Uterus (tissue), 2 donors: ENCODE results near the gene ZNF689.

Experiments
- POLR2A ChIP-seq, 2 donors: fragments of 450-650 bp; IDR thresholded peaks; one replicate each; pipeline ENCODE4 v1.6.1; 2016; ENCODE audit warnings: antibody characterized with exemption in 2 of 2, mild to moderate bottlenecking in 1 of 2, moderate library complexity in 1 of 2
- TF ChIP-seq, protein P1 (sequence below), 4 experiments: fragments of 200-600 bp in 2 of 4; fragments of 450-650 bp in 2 of 4; sonication (generic) in 2 of 4; IDR thresholded peaks; one replicate each; pipeline ENCODE4 v1.5.1; 2016 to 2019; ENCODE audit warnings: antibody characterized with exemption in 4 of 4, mild to moderate bottlenecking in 2 of 4, moderate library complexity in 1 of 4

DNA sequence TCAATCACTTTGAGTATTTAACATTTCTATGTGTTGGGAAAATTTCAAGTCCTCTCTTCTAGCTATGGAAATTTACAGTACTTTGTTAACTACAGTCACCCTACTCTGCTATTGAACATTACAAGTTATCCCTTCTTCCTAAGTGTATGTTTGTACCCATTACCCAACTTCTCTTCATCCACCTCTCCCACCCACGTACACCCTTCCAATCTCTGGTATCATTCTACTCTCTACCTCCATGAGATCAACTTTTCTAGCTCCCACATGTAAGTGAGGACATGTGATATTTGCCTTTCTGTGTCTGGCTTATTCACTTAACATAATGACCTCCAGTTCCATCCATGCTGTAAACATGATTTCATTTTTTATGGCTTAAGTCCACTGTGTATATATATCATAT, 35.5 kb downstream of the ZNF689 start:
- TF ChIP-seq, protein P1, sequence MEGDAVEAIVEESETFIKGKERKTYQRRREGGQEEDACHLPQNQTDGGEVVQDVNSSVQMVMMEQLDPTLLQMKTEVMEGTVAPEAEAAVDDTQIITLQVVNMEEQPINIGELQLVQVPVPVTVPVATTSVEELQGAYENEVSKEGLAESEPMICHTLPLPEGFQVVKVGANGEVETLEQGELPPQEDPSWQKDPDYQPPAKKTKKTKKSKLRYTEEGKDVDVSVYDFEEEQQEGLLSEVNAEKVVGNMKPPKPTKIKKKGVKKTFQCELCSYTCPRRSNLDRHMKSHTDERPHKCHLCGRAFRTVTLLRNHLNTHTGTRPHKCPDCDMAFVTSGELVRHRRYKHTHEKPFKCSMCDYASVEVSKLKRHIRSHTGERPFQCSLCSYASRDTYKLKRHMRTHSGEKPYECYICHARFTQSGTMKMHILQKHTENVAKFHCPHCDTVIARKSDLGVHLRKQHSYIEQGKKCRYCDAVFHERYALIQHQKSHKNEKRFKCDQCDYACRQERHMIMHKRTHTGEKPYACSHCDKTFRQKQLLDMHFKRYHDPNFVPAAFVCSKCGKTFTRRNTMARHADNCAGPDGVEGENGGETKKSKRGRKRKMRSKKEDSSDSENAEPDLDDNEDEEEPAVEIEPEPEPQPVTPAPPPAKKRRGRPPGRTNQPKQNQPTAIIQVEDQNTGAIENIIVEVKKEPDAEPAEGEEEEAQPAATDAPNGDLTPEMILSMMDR (IDR thresholded peaks at IDR 0.05): no peak
- no peak for TF ChIP-seq POLR2A (IDR thresholded peaks at IDR 0.05)
